ENCODE results near the gene DLGAP5.

Gene DLGAP5, protein sequence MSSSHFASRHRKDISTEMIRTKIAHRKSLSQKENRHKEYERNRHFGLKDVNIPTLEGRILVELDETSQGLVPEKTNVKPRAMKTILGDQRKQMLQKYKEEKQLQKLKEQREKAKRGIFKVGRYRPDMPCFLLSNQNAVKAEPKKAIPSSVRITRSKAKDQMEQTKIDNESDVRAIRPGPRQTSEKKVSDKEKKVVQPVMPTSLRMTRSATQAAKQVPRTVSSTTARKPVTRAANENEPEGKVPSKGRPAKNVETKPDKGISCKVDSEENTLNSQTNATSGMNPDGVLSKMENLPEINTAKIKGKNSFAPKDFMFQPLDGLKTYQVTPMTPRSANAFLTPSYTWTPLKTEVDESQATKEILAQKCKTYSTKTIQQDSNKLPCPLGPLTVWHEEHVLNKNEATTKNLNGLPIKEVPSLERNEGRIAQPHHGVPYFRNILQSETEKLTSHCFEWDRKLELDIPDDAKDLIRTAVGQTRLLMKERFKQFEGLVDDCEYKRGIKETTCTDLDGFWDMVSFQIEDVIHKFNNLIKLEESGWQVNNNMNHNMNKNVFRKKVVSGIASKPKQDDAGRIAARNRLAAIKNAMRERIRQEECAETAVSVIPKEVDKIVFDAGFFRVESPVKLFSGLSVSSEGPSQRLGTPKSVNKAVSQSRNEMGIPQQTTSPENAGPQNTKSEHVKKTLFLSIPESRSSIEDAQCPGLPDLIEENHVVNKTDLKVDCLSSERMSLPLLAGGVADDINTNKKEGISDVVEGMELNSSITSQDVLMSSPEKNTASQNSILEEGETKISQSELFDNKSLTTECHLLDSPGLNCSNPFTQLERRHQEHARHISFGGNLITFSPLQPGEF

DNA sequence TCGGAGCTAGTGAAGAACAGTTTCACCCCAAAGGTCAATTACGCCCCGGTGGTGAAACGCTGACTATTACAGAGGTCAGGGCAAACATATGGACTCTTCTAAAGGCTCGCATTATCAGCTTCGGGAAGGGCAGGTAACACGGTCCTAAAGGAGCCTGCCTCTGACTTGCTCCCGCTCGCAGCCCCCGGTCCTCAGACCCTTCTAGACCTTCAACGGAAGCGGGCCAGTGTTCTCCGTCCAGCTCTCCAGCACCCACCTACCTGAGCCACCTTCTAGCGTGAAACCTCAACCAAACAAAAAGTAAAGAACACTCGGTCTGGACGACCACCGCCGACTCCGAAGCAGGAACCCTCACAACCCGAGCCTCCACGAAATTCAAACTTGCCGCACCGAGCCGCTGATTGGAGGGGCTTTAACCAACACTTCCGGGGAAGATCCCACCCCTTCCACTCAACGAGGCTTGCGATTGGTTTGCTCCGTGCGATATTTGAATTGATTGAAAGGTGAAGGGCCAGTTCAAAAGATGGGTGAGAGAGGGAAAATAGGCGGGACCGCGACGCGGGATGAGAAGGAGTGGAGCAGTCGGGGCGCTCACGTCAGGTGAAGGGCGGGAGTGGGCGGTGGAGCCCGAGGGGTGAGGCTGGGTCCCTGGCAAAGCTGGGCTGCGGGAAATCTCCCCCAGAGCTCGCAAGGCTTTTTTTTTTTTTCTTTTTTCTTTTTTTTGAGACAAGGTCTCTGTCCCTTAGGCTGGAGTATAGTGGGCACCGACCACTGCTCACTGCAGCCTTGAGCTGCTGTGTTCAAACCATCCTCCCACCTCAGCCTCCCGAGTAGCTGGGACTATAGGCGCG is at the start of gene DLGAP5:
Gene DLGAP5 (minus strand): TSS at position 383 of the 851 bp plus-strand sequence. CDS start 2,406 bp downstream, outside the sequence.
- DNase-seq (ENCODE audit: low read depth): peak; percentile 78

DNA sequence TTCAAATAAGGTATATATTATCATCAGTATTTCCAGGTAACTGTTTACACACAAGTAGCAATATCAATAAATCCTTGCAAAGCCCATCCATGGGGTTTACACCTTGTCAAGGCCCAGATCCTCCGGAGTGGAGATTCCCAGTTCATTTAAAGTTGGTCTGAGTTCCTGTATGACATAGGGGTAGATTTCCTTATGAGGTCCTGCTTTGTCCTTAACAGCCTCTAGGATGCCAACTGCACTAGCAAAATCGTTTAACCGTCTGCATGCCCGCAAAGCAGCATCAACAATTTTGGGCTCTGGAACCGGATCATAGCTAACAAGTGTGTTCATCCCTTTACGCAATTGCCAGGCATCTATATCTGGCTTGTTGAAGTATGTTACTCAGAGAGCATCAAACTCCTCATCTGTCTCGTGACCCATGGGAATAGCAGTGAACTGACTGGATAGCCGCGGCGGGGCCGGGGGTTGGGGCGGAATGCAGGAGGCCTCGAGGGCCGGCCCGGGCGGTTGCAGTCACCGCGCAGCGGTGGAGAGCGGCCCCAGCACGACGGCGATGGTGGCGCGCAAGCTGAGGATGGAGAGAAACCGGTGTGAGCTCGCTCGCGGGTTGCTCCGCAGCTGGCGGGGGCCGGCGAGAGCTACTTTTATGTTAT is 49.3 kb upstream of the DLGAP5 start:
- no peak for DNase-seq (ENCODE audit: low read depth)

DNA sequence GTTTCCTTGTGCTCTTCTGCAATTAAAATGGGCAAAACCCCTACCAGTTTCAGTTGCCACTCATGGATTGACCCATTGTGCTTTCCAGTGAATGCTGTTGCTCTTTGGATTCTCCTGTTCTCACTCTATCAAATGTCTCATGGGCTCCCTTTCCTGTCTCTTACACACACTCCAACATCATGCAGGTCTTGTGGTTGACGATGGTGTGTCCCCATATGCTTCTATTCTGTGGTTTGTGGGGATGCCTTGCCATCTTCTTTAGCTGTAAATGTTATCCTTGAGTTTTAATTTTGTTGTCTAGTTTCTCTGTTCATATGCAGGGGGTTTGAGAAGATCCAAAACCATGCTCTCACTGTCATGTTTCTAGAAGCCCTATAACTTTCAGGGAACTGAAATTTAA is 47.9 kb upstream of the DLGAP5 start:
- DNase-seq (ENCODE audit: low read depth): no peak

DNA sequence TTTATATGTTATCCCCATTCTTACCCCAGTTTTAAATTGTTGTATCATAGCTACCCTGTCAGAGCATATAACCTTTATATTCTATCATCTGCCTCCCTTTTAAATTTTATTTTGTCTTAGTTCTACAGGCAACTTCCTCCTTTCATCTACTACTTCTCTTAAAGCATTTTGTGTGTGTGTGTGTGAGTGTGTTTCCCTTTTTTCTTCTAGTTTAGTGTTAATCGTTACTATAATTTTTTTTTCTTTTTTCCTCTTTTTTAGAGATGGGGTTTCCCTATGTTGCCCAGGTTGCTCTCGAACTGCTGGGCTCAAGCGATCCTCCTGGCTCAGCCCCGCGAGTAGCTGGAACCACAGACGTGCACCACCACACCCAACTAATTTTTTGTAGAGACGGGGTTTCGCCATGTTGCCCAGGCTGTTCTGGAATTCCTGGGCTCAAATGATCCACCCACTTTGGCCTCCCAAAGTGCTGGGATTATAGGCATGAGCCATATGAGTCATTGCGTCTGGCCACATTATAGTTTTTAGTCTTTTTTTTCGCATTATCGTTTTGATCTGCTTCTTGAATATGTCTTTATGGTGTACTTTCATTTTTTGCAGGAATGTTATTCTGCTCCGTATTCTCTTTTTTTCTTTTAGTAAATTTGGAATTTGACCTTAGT is 46.8 kb upstream of the DLGAP5 start:
- DNase-seq (ENCODE audit: low read depth): no peak

DNA sequence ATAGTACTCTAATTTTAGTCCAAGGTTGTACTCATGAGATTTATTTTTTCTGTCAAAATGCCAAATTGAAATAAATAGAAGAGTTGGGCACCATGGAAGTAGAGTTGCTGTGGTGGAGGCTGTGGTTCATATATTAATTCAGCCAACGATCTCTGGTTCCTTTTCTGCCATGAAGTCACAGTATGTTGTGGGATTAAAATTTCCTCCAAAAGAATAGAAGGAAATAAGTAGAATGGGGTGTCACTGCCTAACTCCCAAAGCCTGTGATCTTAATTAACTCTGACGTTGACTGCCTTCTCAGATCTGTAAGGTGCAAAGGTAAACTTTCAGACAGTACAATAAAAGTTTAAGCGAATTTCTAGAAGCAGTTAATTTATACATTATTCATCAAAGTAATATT is 42.2 kb upstream of the DLGAP5 start:
- DNase-seq (ENCODE audit: low read depth): no peak

DNA sequence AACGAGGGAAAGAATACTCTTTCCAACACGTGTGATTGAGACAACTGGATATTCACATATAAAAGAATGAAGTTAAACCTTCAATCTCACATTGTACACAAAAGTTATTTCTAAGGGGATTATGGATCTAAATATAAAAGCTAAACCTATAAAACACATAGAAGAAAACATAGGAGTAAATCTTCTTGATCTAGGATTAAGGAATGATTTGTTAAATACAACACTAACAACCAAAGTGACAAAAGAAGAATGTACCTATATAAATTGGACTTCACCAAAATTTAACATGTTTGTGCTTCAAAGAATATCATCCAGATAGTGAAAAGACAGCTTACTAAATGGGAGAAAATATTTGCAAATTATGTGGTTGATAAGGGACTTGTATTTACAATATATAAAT is 36.9 kb upstream of the DLGAP5 start:
- DNase-seq (ENCODE audit: low read depth): no peak

DNA sequence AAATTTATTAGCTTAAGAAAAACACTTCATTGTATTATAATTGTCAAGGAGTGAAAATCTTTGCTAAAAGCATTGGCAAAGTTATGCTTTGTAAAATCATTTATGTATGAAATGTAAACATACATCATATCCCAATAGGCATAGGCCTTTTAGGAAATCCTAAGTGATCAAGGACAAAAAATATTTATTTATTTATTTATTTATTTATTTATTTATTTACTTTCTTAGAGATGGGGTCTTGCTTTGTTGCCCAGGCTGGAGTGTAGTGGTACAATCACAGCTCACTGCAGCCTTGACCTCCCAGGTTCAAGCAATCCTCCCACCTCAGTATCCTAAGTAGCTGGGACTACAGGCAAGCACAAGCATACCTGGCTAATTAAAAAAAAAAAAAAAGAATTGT is 32.0 kb upstream of the DLGAP5 start:
- no peak for DNase-seq (ENCODE audit: low read depth)

DNA sequence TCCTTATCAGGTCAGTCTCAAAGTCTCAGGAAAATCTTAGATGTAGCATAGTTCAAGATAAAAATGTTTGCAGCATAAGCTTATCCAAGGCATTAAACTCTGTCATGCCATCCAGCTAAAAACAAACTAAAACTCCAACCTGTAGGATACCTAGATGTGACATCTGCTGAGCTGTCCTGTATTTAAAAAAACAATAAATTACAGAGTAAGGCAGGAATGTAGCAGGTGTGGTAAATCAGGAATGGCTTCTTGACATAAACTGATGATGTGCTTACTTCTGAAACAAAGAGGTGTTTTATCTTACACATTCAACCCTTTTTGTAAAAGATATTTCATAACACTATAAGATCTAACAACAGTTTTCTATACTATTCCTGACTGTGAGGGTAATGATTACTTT is 30.6 kb upstream of the DLGAP5 start:
- no peak for DNase-seq (ENCODE audit: low read depth)

DNA sequence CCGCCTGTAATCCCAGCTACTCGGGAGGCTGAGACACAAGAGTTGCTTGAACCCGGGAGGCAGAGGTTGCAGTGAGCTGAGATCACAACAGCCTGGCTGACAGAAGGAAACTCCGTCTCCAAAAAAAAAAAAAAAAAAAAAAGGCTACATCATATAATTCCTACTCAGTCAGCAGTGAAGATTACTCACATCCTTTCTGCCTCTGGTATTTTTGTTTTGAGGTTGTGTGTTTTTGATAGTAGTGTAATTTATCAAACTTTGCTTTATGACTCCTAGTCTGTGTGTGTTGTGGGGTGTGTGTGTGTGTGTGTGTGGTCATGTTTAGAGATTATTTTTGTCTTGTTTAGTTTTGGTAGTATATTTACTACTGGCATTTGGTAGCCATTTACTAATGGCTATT is 29.8 kb upstream of the DLGAP5 start:
- DNase-seq (ENCODE audit: low read depth): peak; percentile 37

DNA sequence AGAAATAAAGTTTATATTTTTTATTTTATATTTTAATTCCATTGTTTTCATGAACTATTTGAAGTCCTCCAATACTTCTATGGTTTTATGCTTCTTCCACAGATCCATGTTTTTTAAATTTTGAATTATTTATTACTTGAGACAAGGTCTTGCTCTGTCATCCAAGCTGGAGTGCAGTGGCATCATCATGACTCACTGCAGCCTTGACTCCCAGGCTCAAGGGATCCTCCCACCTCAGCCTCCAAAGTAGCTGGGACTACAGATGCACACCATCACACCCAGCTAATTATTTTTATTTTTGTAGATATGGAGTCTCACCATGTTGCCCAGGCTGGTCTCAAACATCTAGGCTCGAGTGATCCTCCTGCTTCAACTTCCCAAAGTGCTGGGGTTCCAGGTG is 28.8 kb upstream of the DLGAP5 start:
- DNase-seq (ENCODE audit: low read depth): no peak

DNA sequence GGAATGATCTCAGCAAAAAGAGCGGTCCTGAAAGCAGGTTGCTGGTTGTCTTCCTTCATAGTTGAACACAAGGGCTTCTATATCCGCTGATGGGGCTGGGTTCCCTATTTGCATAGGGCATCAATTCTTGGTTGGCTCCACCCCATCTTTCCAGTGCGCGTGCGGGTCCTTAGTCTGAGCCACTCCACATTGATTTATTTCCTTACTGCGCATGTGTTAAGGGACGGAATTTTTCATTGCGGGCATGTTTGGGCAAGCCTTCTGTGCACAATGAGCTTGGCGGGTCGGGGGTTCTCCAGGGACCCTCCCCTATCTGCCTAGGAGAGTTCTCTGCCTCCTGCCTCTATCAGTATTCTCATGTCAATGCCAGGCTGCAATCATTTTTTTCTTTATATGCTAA is 21.2 kb upstream of the DLGAP5 start:
- DNase-seq (ENCODE audit: low read depth): no peak

DNA sequence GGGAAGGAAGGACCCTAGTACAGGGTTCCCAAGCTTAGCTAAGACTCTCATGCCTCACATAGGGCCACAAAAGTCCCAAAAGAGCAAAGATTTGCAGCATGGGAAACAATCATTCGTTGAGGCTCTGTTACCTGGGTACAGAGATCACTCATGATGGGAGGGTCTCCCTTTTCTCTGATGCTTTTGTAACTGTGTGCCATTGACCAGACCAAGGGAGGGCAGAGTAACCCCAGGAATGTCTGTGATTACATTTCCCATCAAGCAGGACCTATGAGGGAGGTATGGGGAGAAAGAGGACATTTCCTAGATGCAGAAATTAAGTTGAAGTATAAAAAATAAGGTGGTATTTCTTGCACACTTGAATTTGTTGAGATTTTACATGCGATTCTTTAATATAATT is 16.4 kb upstream of the DLGAP5 start:
- no peak for DNase-seq (ENCODE audit: low read depth)

DNA sequence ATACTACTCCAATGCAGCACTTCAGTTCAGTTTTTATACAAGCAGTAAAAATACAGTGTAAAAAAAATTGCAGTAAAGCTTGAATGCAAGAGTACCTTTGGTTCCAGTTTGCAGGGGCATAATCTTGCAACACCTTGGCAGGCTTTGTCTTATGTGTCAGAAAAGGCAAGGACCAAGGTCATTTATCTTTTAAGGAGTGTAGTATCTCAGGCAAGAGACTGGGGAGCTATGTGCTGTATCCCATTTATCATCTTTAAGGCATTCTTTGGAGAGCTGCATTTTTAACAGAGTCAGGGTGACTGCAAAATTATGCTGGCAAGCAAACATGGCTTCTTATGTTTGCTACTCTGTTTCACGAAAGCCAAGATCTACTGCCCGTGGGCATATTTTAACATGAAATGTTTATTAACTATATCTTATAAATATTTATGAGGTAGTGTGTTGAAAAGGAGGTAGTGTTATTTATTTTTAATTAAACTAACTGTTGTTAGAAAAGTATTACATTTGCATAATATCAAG is 14.8 kb upstream of the DLGAP5 start:
- no peak for DNase-seq (ENCODE audit: low read depth)

DNA sequence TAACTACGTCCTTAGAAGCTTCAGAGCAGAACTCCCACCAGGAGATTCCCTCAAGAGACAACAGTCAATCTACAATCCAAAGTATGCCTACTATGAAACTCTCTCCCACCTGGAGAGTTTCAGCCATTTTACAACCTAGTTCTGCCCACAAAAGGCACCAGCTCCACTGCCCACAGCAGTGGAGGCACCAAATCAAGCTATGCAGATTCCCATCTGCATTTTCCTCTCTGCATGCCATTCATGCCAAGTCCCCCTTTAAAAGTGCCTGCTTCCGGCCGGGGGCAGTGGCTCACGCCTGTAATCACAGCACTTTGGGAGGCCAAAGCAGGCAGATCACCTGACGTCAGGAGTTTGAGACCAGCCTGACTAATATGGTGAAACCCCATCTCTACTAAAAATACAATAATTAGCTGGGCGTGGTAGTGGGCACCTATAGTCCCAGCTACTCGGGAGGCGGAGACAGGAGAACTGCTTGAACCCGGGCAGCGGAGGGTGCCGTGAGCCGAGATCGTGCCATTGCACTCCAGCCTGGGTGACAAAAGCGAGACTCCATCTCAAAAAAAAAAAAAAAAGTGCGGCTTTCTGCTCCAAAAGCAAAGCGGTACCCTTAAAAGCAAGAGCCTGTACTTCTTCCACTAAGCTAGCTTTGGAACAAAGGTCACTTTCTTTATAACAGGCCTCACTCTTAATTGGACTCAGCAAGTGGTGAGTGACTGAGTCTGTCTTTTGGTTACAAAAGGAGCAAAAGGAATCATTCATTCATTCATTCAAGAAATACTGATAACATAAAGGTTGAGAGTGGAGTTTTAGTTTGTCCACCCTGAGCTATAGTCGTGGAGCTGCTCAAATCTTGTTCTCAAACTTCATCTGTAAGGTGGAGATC is 10.1 kb upstream of the DLGAP5 start:
- DNase-seq (ENCODE audit: low read depth): no peak

DNA sequence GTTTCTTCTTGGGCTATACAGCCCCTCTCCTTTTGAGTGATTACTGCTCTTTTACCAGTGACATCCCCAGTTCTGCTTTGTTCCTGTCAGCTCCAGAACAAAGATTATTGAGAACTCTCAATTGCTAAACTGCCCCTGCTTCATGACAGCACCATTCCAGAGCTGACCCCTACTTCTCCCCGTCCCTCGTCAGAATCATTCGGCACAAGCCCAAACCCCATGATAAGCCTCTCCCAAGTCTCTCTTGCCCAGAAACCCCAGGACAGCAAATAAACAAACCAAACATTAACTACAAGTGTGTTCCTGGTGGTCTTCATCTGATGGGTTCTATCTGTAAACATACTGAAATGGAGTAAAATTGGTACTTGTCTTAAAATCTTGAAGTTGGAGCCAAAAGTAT is 9.3 kb upstream of the DLGAP5 start:
- no peak for DNase-seq (ENCODE audit: low read depth)

DNA sequence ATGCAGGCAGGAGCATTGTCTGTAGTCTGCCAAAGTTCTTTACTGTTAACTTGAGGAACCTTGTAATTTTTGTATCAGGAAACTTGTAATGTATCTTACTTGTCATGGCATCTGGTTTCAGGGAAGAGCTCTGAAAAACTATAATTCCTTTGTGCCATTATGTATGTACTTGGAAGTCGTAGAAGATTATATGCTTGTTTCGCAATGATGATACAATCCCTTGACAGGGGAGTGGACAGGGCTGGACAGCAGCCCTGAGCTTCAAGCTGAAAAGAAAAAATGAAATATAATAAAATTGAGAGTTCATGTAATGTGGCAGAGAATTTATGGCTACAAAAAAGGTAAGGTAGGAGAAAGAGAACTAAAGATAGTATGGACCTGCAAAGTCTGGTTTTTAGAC is 7.4 kb upstream of the DLGAP5 start:
- no peak for DNase-seq (ENCODE audit: low read depth)

DNA sequence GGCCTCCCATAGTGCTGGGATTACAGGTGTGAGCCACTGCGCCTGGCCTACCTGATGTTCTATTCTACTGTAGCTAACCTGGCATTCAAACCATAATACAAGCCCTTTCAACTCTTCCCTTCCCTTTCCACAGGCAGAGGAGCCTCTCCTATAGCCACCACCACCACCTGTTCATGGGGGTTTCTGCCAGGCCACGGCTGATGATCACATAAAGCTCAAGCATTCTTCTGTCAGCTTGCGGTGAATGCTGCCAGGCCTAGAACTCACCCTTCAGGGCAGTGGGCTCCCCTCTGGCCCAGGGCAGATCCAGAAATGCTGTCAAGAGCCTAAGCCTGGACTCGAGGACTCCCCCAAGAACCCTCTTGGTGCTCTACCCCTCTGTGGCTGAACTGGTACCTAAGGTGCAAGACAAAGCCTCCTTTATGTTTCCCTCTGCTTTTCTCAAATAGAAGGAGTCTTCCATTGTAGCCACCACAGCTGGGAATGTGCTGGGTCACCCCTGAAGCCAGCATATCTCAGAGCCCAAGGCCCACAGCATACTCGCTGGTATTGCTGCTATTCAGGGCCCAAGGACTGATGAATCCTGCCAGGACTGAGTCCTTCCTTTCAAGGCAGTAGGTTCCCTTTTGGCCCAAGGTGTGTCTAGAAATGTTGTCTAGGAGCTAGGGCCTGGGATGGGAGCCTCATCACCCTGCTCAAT is 3.4 kb upstream of the DLGAP5 start:
- DNase-seq (ENCODE audit: low read depth): no peak

DNA sequence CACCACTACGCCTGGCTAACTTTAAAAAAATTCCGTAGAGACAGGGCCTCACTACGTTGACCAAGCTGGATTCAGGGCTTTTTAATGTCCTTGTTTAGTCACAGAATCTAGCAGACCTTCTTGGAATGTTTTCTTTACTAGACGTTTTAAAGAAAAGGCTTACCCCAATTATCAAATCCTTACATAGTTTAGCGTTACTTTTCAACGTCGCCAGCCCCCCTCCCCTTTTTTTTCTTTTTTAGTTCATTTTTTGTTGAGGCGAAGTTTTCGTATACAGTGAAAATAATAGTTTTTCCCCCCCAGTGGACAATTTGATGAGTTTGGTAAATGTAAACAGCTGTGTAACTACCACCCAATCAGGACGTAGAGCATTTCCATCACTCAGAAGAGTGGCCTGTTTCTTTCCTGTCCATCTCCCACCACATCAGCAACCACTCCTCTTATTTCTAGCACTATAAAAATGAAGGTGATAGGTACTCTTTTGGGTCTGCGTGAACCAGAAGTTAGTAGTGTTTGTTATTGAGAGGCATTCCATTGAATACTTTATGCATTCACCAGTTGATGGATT is 753 bp upstream of the DLGAP5 start:
- no peak for DNase-seq (ENCODE audit: low read depth)

DNA sequence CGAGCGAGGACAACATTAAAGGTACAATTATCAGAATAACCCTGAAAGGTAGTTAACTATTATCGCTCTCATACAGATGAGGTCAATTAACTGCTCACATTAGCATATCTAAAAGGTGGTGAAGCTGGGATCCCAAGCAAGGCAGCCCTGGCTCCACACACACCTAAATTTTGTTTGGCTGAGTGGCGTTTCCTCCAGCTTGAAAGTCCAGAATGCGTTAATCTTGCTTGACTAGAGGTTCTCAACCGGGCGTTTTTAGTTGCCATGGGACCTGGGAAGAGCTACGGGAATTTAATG is 531 bp downstream of the DLGAP5 start:
- no peak for DNase-seq (ENCODE audit: low read depth)

All from non-pigmented ciliary epithelial cell (primary cell).